ENCODE results near the gene ZNF185.

- TF ChIP-seq CTCF (IDR thresholded peaks at IDR 0.05 in 8 of 11, conservative IDR thresholded peaks at IDR 0.05 in 3 of 11) (no peak), POLR2A (IDR thresholded peaks at IDR 0.05) (no peak)
Measured at GRCh38 chrX:152908486-152908885, 10.6 kb downstream of the ZNF185 start.

All from spleen (tissue), 7 donors.